B cell (primary cell): ENCODE measurements around the gene S100A7.

Experiments
- EZH2 ChIP-seq: IDR thresholded peaks from 2 replicates; pipeline ENCODE4 v1.6.1; 2012; ENCODE audit warnings: borderline replicate concordance, low read depth, mild to moderate bottlenecking, moderate library complexity, low read length; ENCODE audit not compliant: insufficient read depth, poor library complexity, severe bottlenecking
- TF ChIP-seq, protein P1 (sequence below): fragments of 200-600 bp; IDR thresholded peaks from one replicate; pipeline ENCODE4 v1.8.0; 2022; ENCODE audit warnings: antibody characterized with exemption, mild to moderate bottlenecking

DNA sequence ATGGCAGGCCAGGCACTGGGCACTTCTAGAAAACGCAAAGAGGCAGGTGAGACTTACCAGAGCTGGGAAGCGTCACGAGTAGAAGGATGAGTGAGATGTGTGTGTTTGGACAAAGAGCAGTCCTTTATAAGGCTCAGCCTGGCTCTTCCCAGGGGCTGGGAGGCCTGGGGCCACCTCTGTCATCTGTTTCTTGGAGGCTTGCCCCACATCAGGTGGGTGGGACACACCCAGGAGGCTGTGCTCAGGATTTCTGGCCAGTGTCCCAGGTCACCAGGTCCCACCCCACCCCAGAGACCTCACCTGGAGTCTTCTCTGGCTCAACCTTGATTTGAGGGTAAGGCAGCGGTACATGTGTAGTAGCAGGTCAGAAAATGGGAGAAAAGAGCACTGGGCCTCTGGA is at the start of gene S100A7:
- TF ChIP-seq, protein P1, sequence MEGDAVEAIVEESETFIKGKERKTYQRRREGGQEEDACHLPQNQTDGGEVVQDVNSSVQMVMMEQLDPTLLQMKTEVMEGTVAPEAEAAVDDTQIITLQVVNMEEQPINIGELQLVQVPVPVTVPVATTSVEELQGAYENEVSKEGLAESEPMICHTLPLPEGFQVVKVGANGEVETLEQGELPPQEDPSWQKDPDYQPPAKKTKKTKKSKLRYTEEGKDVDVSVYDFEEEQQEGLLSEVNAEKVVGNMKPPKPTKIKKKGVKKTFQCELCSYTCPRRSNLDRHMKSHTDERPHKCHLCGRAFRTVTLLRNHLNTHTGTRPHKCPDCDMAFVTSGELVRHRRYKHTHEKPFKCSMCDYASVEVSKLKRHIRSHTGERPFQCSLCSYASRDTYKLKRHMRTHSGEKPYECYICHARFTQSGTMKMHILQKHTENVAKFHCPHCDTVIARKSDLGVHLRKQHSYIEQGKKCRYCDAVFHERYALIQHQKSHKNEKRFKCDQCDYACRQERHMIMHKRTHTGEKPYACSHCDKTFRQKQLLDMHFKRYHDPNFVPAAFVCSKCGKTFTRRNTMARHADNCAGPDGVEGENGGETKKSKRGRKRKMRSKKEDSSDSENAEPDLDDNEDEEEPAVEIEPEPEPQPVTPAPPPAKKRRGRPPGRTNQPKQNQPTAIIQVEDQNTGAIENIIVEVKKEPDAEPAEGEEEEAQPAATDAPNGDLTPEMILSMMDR: no peak
- TF ChIP-seq EZH2: no peak
